Activated naive CD8-positive, alpha-beta T cell treated with anti-CD3 and anti-CD28 coated beads, Interleukin-2, amount 50 U/mL, for 24 hours (primary cell): Measurements from ENCODE around the gene RAET1E.
"Not testable (repeated sequence)": the region's sequence is repeated elsewhere in the genome, so short reads cannot be mapped to it uniquely, and the experiment has no call there.

Experiments used
- ATAC-seq: fragments of 150-1000 bp; cut with Tn5 transposase; one replicate; pipeline ENCODE4 v1.10.0; 2021
- DNase-seq: peaks from one replicate; pipeline ENCODE4 v3.0.0; 2021
- H3K27ac Mint-ChIP-seq: one replicate; pipeline ENCODE4 v1.8.0; 2021; ENCODE audit warnings: mild to moderate bottlenecking, mixed read lengths
- H3K27me3 Mint-ChIP-seq: one replicate; pipeline ENCODE4 v1.8.0; 2021; ENCODE audit warnings: mixed read lengths
- H3K36me3 Mint-ChIP-seq: one replicate; pipeline ENCODE4 v1.8.0; 2021; ENCODE audit warnings: low read depth, mixed read lengths
- H3K4me1 Mint-ChIP-seq: one replicate; pipeline ENCODE4 v1.8.0; 2021; ENCODE audit warnings: mixed read lengths
- H3K4me3 Mint-ChIP-seq: one replicate; pipeline ENCODE4 v1.8.0; 2021; ENCODE audit warnings: mild to moderate bottlenecking, moderate library complexity, mixed read lengths
- H3K9me3 Mint-ChIP-seq: one replicate; pipeline ENCODE4 v1.8.0; 2021; ENCODE audit warnings: mixed read lengths

Gene RAET1E

GRCh38 chr6:149922642-149923326 is 24.9 kb upstream of the RAET1E start, which contains the start of gene RAET1G:
RAET1G (minus strand) TSS chr6:149923121; CDS start chr6:149923010, 111 bp downstream.
- no peaks in the 10 kb centered on the region for H3K36me3 Mint-ChIP-seq
- H3K27ac Mint-ChIP-seq, result no peak within 1 kb of the TSS
- DNase-seq (peak; percentile 80), ATAC-seq (peak; percentile 95)
- H3K27me3 Mint-ChIP-seq, result peaks cover 67% of the 10 kb centered on the region
- peak within 1 kb of the TSS; percentile 64 for H3K4me3 Mint-ChIP-seq
- no peaks in the 10 kb centered on the region for H3K9me3 Mint-ChIP-seq
- peaks cover 27% of the 10 kb centered on the region for H3K4me1 Mint-ChIP-seq

DNA sequence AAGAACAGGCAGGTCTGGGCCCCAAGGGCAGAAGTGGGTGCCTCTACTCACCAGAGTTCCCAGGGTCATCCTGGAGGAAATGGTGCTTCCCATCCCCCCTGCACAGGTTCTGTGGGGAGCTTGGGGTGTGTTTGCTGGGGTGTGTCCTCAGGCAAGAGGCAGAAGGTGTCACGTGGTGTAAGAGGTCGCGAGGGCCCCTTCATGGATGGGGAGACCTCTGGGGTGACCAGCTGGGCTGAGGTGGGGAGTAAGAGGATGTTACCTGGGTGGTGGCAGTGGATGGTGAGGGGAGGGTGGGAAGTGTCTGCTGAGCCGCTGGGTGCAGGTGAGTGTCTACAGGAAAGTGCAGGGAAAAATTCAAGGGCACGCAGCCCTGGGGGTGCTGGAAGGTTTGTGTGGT is 24.2 kb upstream of the RAET1E start:
- ATAC-seq, DNase-seq, H3K36me3 Mint-ChIP-seq, H3K4me3 Mint-ChIP-seq, H3K27ac Mint-ChIP-seq, H3K9me3 Mint-ChIP-seq: not testable (repeated sequence)
- Mint-ChIP-seq H3K4me1 (peaks cover 29% of the 10 kb centered on the region), H3K27me3 (peaks cover 61% of the 10 kb centered on the region)

GRCh38 chr6:149921361-149921760 is 23.4 kb upstream of the RAET1E start:
- Mint-ChIP-seq H3K9me3 (no peaks in the 10 kb centered on the region), H3K4me3 (no peak overlapping the region), H3K27ac (no peak overlapping the region), H3K4me1 (peaks cover 29% of the 10 kb centered on the region), H3K36me3 (no peaks in the 10 kb centered on the region), H3K27me3 (peaks cover 56% of the 10 kb centered on the region)
- DNase-seq (no peak), ATAC-seq (no peak)

DNA sequence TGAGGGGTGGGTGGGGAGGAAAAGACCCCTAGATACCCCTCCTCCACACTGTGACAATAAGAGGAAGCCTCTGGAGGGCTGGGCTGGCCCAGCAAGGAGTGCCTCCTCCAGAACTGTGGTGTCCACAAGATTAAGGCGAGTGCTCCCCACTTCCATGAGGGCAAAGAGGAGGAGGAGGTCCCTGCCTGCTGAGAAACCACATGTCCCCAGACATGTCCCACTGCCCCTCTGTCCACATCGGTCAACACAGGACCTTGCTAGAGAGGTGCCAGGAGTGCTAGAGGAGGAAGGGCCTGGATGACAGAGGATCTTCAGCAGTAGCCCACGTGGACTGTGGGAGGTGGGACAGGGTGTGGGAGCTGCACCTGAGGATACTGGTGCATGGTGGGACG is 21.9 kb upstream of the RAET1E start:
- H3K27ac Mint-ChIP-seq, result no peak overlapping the region
- H3K9me3 Mint-ChIP-seq, result no peaks in the 10 kb centered on the region
- H3K36me3 Mint-ChIP-seq, result no peaks in the 10 kb centered on the region
- peaks cover 44% of the 10 kb centered on the region for H3K27me3 Mint-ChIP-seq
- H3K4me1 Mint-ChIP-seq, result peaks cover 18% of the 10 kb centered on the region
- no peak for DNase-seq
- H3K4me3 Mint-ChIP-seq, result no peak overlapping the region
- no peak for ATAC-seq

- H3K27ac Mint-ChIP-seq, ATAC-seq: not testable (repeated sequence)
- H3K27me3 Mint-ChIP-seq, result peaks cover 44% of the 10 kb centered on the region
Measured at GRCh38 chr6:149919126-149919833, 21.4 kb upstream of the RAET1E start.

DNA sequence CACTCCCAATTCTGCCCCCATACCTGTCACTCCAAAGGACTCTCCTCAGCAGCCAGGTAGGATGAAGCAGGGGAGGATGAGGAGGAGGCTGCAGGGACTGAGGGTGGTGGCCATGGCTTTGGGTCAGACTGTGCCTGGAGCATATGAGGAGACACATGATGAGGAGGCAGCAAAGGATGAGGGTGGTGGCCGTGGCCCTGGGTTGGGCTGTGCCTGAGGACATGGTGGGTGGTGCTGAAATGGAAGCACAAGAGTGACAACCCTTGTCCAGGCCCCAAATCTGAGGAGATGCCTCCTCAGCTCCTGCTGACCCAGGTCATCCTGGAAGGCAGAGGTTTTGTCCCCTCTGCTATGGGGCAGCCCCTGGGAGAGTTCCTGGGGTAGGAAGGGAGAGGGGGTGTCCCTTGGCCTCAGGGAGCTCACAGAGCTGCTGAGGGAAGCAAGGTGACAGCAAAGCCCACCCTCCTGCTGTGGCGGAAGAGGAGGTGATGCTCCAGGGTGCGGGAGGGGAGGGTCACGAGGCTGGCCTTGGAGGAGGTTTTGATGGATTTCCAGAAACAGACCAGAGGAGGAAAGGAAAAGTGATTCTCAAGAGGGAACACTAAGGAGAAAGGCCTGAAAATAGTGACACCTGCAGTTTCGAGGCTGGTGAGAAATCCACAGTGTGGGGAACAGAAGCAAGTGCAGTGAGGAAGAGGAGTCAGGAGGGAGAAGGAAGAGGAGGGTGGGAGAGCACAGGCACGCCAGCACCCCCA is 20.4 kb upstream of the RAET1E start:
- Mint-ChIP-seq H3K4me3 (no peak overlapping the region), H3K27ac (no peak overlapping the region), H3K9me3 (no peaks in the 10 kb centered on the region), H3K36me3 (no peaks in the 10 kb centered on the region), H3K4me1 (peaks cover 10% of the 10 kb centered on the region), H3K27me3 (peaks cover 36% of the 10 kb centered on the region)
- no peak for ATAC-seq
- DNase-seq, result no peak

More at GRCh38 chr6:149919126-149919833, 21.4 kb upstream of the RAET1E start:
- H3K4me3 Mint-ChIP-seq, DNase-seq, H3K36me3 Mint-ChIP-seq, H3K9me3 Mint-ChIP-seq: not testable (repeated sequence)
- peaks cover 18% of the 10 kb centered on the region for H3K4me1 Mint-ChIP-seq

GRCh38 chr6:149917679-149918078 is 19.8 kb upstream of the RAET1E start:
- Mint-ChIP-seq H3K27me3 (peaks cover 34% of the 10 kb centered on the region), H3K27ac (no peak overlapping the region), H3K4me1 (peaks cover 4% of the 10 kb centered on the region), H3K36me3 (no peaks in the 10 kb centered on the region), H3K4me3 (no peak overlapping the region), H3K9me3 (no peaks in the 10 kb centered on the region)
- ATAC-seq (no peak), DNase-seq (no peak)

DNA sequence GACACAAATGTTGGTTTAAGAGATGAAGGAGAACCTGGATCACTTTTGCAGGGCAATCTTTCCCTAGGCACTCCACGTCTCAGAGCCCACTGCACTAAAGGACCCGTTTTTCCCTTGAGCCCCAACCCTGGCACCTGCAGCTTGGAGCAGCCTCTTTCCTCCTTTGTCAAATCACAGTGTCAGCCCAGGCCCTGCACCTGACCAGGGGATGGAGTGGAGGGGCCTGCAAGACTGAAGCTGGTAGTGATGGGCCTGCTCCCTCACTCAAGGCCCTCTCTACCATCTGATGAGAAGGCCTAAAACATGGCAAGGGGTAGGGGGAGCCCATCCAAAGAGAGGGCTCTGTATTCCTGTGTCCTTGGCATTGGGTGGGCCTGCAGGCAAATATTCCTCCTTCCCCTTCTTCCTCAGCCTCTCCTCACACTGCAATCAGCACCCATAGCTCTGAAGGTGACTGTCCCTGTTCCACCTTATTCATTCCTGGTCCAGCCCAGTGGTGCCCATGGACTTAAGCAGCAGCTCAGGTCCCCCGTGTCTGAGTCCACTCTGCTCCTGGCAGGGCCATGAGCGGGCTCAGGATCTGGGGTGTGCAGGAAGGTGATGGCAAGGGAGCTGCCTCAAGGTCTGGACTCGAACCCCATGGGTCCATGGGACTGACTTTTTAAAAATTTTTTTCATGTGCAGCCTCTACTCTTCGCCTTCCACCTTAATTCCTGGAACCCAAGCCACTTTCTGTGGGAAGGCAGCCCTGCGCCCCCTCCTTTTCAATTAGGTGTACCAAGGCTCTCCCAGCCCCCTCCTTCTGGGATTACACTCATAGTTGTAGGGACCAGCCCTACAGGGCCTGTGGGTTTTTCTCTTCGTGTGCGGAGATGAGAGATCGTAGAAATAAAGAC is 18.3 kb upstream of the RAET1E start:
- peaks cover 4% of the 10 kb centered on the region for H3K4me1 Mint-ChIP-seq
- ATAC-seq, result no peak
- no peak overlapping the region for H3K4me3 Mint-ChIP-seq
- H3K9me3 Mint-ChIP-seq, result no peaks in the 10 kb centered on the region
- H3K27me3 Mint-ChIP-seq, result peaks cover 27% of the 10 kb centered on the region
- DNase-seq, result no peak
- H3K36me3 Mint-ChIP-seq, result no peaks in the 10 kb centered on the region
- H3K27ac Mint-ChIP-seq, result no peak overlapping the region

- peaks cover 7% of the 10 kb centered on the region for H3K9me3 Mint-ChIP-seq
- no peak for ATAC-seq
- no peak overlapping the region for H3K4me3 Mint-ChIP-seq
- peaks cover 4% of the 10 kb centered on the region for H3K4me1 Mint-ChIP-seq
- peaks cover under 1% of the 10 kb centered on the region for H3K36me3 Mint-ChIP-seq
- peaks cover 24% of the 10 kb centered on the region for H3K27me3 Mint-ChIP-seq
- DNase-seq, result no peak
- H3K27ac Mint-ChIP-seq, result no peak overlapping the region
Measured at GRCh38 chr6:149913540-149914240, 15.8 kb upstream of the RAET1E start.

GRCh38 chr6:149913085-149913484 is 15.2 kb upstream of the RAET1E start:
- no peak for ATAC-seq
- H3K4me1 Mint-ChIP-seq, result peaks cover 4% of the 10 kb centered on the region
- no peak overlapping the region for H3K4me3 Mint-ChIP-seq
- H3K36me3 Mint-ChIP-seq, result peaks cover 5% of the 10 kb centered on the region
- DNase-seq, result no peak
- peaks cover 11% of the 10 kb centered on the region for H3K9me3 Mint-ChIP-seq
- H3K27me3 Mint-ChIP-seq, result peaks cover 22% of the 10 kb centered on the region
- no peak overlapping the region for H3K27ac Mint-ChIP-seq

GRCh38 chr6:149912680-149913079 is 14.8 kb upstream of the RAET1E start:
- not testable (repeated sequence) for H3K36me3 Mint-ChIP-seq, DNase-seq, H3K4me3 Mint-ChIP-seq, H3K4me1 Mint-ChIP-seq, H3K27ac Mint-ChIP-seq, ATAC-seq
- Mint-ChIP-seq H3K9me3 (peaks cover 15% of the 10 kb centered on the region), H3K27me3 (peaks cover 24% of the 10 kb centered on the region)

DNA sequence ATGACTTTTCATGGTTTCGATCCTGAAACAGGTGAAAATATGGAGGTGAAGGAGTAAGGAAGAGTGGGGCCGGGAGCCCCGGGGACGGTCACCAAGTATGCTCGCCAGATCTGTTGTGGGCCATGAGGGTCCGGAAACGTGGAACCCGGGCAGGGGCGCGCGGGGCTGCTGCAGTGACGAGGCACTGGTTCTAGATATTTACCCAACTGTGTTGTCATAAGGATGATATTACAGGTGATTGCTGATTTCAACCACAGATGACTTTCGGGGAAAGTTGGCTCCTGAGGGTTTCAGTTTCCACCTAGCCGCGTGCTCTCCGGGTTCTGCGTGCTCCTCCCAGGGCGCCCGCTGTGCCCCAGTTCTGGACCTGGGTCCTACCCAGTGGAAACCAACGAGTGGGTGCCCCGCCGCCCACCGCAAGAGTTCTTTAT is 12.8 kb upstream of the RAET1E start:
- ATAC-seq (no peak), DNase-seq (no peak)

GRCh38 chr6:149909701-149910470 is 12.0 kb upstream of the RAET1E start:
- ATAC-seq (no peak), DNase-seq (no peak)
- Mint-ChIP-seq H3K4me3 (no peak overlapping the region), H3K27me3 (peaks cover 24% of the 10 kb centered on the region), H3K9me3 (peaks cover 17% of the 10 kb centered on the region), H3K27ac (no peak overlapping the region), H3K36me3 (peaks cover 6% of the 10 kb centered on the region), H3K4me1 (no peaks in the 10 kb centered on the region)

More for the DNA sequence above, 12.8 kb upstream of the RAET1E start:
- H3K4me1 Mint-ChIP-seq, result no peaks in the 10 kb centered on the region
- H3K36me3 Mint-ChIP-seq, result peaks cover 6% of the 10 kb centered on the region
- H3K4me3 Mint-ChIP-seq, result no peak overlapping the region
- peaks cover 24% of the 10 kb centered on the region for H3K27me3 Mint-ChIP-seq
- peaks cover 17% of the 10 kb centered on the region for H3K9me3 Mint-ChIP-seq
- H3K27ac Mint-ChIP-seq, result no peak overlapping the region
